Stimulated activated CD8-positive, alpha-beta memory T cell treated with anti-CD3 and anti-CD28 coated beads, Interleukin-4, amount 100 ng/mL, for 1 hour (primary cell): Measurements from ENCODE around the gene THAP9.
A peak's percentile ranks its signal among the peaks of the same experiment; 100 is the strongest.
"Not testable (repeated sequence)": the region's sequence is repeated elsewhere in the genome, so short reads cannot be mapped to it uniquely, and the experiment has no call there.

ENCODE experiments used
- DNase-seq, 2 donors: peaks; one replicate each; pipeline ENCODE4 v3.0.0-alpha.2; 2020; ENCODE audit warnings: low read depth in 2 of 2, low spot score in 1 of 2

Gene THAP9, protein sequence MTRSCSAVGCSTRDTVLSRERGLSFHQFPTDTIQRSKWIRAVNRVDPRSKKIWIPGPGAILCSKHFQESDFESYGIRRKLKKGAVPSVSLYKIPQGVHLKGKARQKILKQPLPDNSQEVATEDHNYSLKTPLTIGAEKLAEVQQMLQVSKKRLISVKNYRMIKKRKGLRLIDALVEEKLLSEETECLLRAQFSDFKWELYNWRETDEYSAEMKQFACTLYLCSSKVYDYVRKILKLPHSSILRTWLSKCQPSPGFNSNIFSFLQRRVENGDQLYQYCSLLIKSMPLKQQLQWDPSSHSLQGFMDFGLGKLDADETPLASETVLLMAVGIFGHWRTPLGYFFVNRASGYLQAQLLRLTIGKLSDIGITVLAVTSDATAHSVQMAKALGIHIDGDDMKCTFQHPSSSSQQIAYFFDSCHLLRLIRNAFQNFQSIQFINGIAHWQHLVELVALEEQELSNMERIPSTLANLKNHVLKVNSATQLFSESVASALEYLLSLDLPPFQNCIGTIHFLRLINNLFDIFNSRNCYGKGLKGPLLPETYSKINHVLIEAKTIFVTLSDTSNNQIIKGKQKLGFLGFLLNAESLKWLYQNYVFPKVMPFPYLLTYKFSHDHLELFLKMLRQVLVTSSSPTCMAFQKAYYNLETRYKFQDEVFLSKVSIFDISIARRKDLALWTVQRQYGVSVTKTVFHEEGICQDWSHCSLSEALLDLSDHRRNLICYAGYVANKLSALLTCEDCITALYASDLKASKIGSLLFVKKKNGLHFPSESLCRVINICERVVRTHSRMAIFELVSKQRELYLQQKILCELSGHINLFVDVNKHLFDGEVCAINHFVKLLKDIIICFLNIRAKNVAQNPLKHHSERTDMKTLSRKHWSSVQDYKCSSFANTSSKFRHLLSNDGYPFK

DNA sequence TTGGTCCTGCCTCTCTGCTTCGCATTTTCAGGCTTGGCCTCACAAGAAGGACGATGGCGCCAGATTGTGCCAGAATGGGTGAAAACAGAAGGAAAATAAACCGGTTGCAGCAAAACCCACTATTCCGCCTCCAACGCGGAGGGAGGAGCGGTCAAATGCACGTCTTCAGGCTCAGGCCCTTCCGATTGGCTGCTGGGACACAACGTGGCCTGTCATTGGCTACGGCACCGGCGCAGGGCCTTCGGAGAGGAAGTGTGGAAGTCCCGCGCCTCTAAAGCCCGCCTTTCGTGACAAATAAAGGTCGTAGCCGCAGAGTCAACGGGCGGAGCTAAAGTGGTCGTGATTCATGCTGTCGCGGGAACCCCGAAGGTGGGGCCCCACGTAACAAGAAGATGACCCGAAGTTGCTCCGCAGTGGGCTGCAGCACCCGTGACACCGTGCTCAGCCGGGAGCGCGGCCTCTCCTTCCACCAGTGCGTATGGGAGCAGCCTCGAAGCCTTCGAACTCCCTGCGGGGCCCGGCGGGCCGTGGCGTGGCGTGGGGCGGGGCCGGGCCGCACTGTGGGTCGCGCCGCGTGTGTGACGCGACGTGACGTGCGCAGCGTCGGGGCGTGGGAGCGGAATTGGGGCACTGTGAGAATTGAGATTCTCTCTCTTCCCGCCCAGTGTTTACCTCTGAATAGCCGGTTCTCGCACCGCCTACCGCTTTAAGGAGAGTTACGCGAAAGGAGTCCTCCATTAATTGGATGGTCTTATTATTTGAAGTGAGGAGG, at the start of gene THAP9:
TSS of gene THAP9 (plus strand) at position 325 of the 772 bp plus-strand sequence. CDS start at position 393, 68 bp downstream.
- DNase-seq: peak; percentile 91 to 96

DNA sequence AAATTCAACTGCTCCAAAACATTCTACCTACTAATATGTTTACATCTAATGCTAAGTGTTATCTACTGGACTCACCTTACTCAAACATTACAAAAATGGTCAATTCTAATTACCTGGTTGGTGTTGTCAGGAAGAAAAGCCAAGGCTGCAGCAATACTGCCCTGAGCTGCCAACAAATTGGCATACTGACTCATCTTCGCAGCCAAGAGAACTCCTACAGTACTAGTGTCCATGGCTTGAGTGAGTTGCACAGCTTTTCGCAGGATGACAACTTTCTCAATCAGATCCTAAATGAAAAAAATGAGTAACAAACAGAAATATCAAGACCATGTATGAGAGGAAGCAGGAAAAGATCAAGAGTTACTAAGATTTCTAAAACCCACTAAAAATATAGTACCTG, 49.2 kb upstream of the THAP9 start:
- DNase-seq: no peak

DNA sequence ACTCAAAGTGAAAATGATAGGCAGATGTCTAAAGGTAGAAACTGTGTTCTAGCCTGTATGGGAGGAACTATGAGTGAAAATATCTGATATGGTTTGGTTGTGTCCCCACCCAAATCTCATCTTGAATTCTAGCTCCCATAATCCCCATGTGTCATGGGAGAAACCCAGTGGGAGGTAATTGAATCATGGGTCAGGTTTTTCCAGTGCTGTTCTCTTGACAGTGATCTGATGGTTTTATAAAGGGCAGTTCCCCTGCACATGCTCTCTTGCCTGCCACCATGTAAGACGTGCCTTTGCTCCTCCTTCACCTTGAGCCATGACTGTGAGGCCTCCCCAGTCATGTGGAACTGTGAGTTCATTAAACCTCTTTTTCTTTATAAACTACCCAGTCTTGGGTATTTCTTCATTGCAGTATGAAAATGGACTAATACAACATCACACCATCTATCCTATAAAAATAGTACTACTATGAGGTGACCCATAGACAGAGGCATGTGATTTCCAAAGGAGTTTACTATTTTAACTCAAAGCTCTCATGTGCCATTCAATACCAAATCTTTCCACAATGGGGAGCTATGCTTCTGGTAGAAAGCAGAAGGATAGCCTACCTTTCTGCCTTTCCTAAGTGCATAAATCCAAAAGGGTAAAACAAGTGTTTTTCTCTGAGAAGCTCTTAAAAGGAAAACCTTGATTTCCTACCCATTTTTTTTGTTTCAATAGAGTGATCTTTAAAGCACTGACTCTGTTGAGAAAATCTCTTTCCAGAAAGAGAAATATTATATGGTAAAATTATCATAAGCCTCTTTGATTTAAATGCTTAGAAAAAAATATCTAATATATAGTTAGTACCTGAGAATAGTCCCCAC, 48.4 kb upstream of the THAP9 start:
- no peak for DNase-seq

DNA sequence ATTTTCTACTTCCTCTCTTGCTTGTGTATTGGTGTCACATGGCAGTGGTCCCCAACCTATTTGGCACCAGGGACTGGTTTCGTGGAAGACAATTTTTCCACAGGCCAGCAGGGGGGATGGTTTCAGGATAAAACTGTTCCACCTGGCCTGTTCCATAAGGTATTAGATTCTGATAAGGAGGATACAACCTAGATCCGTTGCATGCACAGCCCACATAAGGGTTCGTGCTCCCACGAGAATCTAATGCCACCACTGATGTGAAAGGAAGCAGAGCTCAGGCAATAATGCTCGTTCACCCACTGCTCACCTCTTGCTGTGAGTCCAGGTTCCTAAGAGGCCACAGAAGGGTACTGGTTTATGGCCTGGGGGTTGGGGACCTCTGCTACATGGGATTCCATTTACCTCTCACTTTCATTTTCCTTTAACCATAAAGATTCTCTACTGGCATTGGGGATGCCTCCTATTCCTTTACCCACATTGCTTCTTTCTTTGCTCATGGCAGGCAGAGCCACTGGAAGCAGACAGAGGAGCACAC, 47.7 kb upstream of the THAP9 start:
- DNase-seq: no peak

DNA sequence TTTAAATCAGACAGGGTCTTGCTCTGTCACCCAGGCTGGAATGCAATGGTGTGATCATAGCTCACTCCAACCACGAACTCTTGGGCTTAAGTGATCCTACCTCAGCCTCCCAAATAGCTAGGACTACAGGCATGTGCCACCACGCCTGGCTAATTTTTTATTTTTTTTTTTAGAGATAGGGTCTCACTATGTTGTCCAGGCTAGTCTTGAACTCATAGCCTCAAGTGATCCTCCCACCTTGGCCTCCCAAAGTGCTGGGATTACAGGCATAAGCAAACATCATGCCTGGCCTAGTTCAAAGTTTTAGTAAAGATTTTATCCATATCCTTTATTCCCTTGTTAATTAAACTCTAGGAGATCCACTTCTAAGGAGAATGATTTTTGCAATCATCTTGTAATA, 40.0 kb upstream of the THAP9 start:
- DNase-seq: not testable (repeated sequence)

DNA sequence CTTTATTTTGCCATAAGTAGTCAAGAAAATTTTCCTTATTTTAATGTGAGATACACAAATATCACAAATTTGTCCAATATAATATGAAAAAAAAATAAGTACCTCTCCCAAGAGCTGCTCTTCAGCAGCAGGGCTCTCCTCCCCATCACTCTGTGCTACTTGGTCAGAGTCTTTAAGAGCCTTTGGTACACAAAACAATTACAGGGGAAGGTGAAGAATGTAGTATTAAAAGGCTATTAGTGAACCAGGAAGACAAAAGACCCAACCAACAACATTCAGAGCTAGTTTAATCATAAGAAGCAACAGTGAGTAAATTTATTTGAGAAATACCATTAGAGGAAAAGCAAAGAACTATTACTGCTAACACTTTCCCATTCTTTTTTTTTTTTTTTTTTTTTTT, 39.0 kb upstream of the THAP9 start:
- no peak for DNase-seq

DNA sequence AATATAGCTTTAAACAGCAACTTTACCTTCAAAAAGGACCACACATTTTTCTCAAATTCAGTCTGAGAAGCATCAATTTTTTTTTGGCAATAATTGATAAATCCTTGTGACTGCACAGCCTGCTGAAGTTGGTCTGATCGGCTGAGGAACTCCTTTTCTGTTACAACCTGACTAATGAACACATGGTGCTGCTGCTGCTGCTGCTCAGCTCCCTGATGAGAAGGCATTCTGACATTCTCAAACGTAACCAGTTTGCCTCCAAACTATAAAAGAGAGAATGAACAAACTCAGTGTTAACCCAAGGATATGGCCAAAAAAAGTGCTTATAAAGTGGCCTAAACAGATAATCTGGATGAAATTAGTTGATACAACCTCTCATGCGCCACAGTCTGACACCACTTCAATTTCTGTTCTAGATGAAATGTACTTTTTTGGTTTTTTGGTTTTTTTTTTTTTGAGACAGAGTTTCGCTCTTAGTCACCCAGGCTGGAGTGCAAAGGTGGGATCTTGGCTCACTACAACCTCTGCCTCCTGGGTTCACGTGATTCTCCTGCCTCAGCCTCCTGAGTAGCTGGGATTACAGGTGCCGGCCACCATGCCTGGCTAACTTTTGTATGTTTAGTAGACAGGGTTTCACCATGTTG, 36.1 kb upstream of the THAP9 start:
- no peak for DNase-seq

DNA sequence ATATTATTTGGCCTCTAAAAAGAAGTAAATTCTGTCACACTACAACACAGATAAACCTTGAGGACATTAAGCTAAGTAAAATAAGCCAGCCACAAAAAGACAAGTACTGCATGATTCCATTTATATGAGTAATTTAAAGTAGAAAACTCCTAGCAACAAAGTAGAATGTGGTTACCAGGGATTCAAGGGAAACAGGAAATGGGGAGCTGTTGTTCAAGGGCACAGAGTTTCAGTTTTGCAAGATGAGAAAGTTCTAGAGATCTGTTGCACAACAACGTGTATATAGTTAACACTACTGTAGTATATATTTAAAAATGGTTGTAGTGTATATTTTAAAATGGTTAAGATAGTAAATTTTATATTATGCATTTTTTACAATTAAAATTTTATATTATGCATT, 34.9 kb upstream of the THAP9 start:
- no peak for DNase-seq

DNA sequence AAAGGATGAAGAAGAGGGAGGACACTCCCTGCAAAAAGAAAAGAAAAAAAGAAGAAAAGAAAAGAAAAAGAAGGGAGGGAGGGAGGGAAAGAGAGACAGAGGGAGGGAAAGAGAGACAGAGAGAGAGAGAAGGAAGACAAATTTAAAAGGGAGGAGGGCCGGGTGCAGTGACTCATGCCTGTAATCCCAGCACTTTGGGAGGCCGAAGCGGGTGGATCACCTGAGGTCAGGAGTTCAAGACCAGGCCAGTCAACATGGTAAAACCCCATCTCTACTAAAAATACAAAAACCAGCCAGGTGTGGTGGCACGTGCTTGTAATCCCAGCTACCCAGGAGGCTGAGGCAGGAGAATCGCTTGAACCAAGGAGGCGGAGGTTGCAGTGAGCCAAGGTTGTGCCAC, 34.5 kb upstream of the THAP9 start:
- DNase-seq: not testable (repeated sequence)

DNA sequence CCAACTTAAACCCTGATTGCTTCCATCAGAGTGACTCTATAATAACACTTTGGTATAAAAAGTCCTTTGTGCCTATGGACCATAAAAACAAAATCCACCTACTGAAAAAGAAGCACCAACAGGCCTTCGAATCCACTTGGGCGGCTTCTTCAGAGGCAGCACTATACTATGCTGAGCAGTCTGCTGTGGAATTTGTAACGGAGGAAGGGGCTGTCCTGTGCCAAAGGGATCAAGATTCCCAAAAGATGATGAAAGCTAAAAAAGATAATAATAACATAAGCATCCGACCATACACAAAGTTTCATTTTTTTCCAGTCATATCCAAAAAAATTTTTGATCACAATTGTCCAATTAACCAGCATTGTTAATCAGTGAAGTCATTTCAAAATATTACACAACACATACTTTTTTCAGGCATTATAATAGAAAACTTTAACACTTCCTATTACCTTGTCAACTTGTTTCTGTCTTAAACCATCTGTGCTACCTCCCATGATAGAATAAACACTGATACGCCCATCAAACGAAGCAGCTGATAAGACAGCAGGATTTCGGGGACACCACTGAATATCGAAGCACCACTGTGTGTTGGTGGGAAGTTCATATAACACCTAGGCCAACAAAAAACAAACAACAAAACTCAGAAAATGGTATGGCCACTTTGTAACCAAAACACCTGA, 33.7 kb upstream of the THAP9 start:
- DNase-seq: no peak

DNA sequence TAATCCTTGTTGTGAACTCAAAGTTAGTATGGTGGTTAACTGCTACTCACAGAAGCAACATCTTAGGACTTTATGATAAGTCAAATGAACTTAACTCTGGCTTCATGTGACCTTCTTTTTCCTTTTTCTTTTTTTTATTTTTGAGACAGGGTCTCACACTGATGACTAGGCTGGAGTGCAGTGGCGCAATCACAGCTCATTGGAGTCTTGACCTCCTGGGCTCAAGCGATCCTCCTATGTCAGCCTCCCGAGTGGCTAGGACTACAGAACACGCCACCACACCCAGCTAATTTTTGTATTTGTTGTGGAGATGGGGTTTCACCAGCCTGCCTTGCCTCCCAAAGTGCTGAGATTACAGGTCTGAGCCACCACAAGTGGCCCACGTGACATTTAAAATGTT, 32.0 kb upstream of the THAP9 start:
- DNase-seq: no peak

DNA sequence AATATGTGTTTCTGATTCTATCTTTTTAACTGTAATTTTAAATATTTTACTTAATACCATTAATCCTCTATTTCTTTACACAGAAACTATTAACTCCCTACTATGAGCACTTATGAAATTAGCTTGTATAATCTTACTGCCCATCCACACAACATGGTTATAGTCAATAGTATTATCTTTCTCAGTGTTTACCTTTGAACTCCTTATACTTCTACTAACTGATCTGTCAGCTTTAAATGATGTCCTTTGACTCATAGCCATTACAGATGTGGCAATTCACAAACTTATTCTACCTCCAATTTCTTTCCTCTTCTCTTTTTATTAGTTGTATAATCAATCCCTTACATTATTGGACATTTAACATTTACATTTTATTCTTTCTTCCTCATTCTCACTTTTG, 15.1 kb upstream of the THAP9 start:
- DNase-seq: no peak

DNA sequence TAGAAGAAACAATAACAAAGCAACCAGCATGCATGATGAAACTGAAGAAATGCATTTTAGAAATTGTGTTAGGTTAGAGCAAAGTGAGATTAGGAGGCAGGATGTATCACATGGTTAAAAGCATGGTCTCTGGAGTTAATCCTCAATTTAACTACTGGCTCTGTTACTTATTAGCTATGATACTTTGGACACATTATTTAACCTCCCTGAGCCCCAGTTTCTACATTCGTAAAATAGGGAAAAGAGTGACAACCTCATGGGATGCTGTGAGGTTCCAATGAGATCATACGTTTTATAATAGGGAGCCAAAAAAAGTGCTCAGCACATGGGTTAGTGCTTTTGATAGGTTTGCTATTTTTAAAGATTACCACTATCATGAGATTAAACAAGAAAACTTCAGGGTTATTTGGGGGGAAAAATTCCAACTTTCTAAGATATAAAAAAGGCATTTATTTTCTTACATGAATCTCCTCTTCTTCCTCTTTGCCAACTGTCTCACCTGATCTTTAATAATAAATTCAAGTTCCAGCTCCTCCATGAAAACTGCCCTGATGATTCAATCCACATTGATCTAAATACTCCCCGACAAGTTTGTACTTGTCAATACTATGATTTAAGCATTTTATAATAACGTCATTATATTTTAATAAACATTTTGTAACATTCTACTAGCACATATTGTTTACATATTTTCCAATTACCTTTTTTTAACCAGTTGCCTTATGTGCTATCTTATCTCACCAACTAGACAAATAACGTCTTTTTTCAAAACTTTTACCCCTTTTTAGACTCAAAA, 14.2 kb upstream of the THAP9 start:
- no peak for DNase-seq

DNA sequence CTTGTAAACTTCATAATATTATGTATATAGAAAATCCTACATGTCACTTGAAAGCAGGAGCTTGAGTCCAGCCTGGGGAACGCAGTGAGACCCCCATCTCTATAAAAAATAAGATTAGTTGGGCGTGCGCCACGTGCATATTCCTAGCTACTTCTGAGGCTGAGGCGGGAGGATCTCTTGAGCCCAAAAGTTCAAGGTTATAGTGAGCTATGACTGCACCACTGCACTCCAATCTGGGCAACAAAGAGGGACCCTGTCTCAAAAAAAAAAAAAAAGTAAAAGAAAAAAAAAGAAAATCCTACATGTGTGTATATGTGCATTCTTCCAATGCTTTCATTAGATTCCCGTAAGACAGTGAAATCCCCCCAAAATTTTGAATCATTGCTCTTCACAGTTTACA, 11.2 kb upstream of the THAP9 start:
- no peak for DNase-seq

DNA sequence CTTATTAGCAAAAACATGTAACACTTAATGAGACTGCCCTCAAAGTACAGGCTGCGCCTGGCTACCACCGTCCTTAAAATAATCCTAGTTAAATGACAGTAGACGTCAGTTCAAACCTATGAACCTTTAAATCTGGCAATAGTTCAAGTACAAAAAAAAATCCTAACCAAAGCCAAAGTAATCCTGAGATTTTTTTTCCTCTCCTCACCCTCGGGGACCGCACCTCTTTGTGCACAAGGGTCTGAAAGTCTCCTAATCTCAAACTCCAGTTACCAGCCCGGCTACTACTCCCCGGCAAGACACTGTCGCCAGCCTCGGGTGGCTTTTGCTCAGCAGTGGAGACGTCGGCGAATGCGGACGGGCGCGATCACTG, 10.0 kb upstream of the THAP9 start:
- DNase-seq: no peak

DNA sequence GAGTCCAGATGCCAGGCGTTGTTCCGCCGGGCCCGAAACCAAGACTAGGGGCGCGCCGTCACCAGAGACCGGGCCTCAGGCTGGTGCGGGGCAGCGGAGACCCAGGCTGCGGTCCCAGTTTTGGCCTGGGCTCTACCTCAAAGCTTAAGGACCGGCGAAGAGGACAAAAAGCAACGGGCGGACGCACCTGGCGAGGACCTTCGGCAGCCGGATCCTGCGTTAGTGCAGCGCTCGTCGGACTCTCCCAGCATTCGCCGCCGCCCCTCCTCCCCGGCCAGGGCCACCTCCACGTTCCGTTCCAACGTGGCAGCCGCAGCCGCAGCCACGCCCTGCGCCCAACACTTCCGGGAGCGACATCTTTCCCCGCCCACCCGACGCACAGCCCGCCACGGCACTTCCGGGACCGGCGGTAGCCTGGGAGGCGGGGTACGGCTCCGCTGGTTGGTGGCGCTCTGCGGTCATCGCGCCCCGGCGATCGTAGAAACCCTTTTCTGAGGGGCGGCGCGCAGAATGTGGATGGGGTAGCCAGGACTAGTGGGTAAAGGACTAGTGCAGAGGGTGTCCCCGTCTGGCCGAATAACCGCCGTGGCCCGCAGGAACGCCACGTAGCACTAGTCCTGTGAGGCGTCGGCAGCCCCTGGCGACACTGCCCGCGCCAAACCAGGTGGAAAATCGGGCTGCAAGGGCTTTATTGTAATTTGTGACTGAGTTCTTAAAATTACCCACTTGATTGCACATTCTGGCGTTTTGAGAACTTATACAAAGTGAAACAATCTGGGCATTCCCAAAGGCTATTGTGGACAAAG, 9.4 kb upstream of the THAP9 start, which contains the start of gene SEC31A:
TSS of gene SEC31A (minus strand) at position 253 of the 806 bp plus-strand sequence. CDS start 9,217 bp downstream, outside the sequence.
- DNase-seq: peak; percentile 92 to 93

DNA sequence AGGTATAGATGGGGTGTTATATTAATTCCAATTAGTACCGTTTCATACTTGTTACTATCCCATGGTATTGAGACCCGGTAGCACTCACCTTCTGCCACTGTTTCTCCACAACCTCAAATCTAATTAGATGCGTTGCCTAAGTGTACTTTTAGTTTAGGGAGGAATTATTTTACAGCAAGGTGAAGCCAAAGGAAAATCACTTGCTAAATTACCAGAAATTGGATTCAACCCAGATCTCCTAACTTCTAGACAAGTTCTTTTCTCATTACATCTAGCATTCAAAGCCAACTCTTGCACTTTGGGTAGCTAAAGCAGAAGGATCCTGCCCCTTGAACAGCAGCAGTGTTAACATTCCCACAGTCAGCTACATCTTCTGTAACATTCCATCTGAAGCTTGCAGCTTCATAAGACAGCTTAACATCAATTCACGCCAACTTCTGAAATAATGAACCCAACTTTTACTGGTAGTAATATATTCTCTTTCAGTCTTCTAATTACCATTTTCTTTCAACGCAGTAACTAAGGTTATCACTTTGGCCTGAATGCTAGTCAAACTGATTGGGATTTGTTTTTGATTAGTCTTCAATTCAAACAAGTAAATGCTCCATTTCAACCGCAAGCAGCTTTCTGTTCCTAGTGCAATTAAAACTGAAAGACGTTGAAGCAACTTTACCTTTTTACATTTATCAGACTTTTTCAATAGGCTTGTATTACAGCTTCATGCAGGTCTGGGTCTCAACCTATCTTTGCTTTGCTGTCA, 8.6 kb upstream of the THAP9 start:
- DNase-seq: no peak
